NCI-H226 (cell line): ENCODE results near the gene PNMA8B.
A peak's percentile ranks its signal among the peaks of the same experiment; 100 is the strongest.

ENCODE experiments used
- DNase-seq: peaks from one replicate; pipeline ENCODE4 v3.0.0-alpha.2; 2015

PNMA8B gene

DNA sequence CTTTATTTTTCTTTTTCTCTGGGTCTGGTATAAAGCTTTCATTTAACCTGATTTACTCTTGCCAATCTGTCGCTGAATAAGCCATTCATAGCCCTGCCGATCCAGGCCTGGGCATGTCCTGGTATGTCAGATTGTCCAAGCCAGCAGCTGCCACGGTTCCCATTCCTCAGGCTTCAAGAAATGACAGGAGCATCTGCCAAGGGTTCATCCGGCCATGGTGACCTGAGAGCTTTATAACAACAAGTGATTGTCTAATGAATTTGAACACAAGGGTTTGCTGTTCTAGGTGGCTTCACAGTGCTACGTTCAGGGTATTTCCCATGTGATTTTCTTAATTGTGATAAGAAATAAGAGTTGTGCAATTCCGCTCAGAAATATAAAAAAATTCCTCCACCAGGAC is 44.3 kb downstream of the PNMA8B start:
- DNase-seq = no peak

DNA sequence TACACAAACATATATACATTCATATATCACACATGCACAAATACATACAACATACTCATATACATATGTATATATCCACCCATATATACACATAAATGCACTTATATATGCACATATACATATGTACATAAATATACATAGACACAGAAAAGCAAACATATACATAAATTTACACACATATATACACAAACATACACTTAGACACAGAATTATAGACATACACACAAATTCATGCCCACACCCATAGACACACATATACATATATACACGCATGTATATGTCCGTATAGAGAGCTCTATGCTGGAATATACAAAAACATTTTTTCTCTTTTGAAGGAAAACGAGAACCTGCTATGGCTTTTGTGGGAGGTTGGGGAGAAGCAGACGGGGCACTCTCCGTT is 44.9 kb downstream of the PNMA8B start:
- no peak for DNase-seq

DNA sequence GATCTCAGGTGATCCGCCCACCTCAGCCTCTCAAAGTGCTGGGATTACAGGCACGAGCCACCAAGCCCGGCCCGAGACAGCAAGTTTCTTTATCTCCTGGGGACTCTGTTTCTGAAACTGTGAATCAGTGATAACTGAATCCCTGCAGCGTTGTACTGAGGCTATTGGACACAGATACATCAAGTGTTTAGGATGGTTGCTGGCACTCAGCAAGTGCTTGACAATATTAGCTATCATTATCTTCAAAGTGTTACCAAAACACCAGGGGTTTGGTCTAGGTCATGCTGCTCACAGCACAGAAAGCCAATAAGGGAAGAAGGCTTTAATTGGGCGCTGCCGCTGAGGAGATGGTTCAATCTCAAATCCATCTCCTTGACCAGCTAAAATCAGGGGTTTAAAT is 46.4 kb downstream of the PNMA8B start:
- DNase-seq = no peak

DNA sequence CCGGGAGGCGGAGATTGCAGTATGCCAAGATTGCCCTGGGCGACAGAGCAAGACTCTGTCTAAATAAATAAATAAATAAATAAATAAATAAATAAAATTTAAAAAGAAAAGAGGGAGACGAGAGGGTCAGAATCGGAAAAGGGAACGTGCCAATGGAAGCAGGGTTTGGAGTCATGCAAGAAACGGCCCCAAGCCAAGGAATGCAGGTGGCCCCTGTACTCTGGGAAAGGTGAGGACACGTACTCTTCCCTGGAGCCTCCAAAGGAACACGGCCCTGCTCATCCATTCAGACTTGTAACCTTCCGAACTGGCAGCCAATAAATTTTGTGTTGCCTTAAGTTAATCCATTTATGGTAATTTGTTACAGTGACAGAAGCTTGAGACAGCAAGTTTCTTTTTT is 47.1 kb downstream of the PNMA8B start:
- no peak for DNase-seq

GRCh38 chr19:46447824-46448223 is 47.8 kb downstream of the PNMA8B start:
- DNase-seq = no peak

DNA sequence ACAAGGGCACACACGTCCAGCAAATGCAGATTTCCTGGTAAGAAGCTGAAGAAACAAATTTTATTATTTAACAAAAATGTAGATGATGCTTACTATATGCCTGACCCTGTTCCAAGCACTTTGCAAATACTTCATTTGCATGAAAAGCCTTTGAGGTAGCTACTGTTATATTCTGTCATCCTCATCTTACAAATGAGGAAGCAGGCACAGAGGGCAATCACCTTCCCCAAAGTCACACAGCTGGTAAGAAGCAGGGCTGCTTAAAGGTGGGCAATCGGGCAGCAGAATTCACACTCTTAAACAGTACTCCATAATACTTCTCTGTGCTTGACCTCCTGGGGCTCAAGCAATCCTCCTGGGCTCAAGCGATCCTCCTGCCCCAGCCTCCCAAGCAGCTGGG is 48.7 kb downstream of the PNMA8B start:
- DNase-seq = no peak

DNA sequence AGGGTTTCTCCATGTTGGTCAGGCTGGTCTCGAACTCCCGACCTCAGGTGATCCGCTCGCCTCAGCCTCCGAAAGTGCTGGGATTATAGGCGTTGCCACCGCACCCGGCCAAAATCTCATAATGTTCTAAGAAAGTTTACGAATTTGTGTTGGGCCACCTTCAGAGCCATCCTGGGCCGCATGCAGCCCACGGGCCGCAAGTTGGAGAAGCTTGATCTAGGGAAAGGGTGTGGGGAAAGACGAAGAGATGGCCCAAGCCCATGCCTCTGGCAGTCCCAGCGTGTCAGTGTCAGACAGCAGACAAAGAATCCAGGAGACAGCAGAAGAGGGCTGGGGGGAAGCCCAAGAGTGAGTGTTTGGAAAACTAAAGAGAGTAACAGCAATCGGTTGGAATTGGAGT is 49.6 kb downstream of the PNMA8B start:
- DNase-seq = no peak

- peak; percentile 80 for DNase-seq
Observed at GRCh38 chr19:46442808-46443450, 52.7 kb downstream of the PNMA8B start.

DNA sequence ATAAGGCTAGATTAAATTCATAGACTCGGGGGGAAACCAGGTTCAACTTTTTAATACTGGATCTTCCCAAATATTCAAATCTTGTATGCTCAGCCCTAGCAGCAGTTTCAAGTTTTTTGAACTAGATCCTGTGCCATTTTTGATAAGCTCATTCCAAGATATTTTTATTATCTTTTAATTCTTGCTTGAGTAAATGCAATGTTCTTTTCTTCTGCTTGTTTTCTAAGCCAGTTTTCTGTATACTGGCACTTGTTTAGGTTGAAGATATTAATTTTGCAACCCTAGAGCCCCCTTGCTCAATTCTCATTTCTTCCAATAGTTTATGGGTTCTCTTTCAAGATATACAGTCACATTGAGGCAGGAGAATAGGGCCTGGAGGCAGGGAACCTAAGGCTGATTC is 53.8 kb downstream of the PNMA8B start:
- DNase-seq = no peak
